Aorta (tissue), 5 donors: ENCODE results near the gene PLA2G2A. TPM values are rescaled to one million over a fixed set of nuclear protein-coding genes. Genes with fewer than 3 reads are reported as not detected.
A peak's percentile ranks its signal among the peaks of the same experiment; 100 is the strongest.
"Not testable (repeated sequence)": the region's sequence is repeated elsewhere in the genome, so short reads cannot be mapped to it uniquely, and the experiment has no call there.

Experiments
- ATAC-seq: fragments of 200-7000 bp; cut with Tn5 transposase; one replicate; pipeline ENCODE4 v1.9.1; 2022; ENCODE audit warnings: moderate library complexity; ENCODE audit not compliant: low FRiP score
- DNase-seq, 2 donors: peaks; one replicate each; pipeline ENCODE4 v3.0.0-alpha.2; 2020
- H3K27ac ChIP-seq, 2 donors: one replicate each; pipeline ENCODE4 v1.5.1; 2013; ENCODE audit warnings: low read length in 2 of 2, mild to moderate bottlenecking in 2 of 2, moderate library complexity in 2 of 2, control low read depth in 1 of 2, inconsistent platforms in 1 of 2, low read depth in 1 of 2
- H3K27me3 ChIP-seq, 2 donors: one replicate each; pipeline ENCODE4 v1.6.1; 2013; ENCODE audit warnings: control low read depth in 1 of 2, low read length in 1 of 2, mild to moderate bottlenecking in 1 of 2, moderate library complexity in 1 of 2; ENCODE audit not compliant: insufficient read depth in 2 of 2, control insufficient read depth in 1 of 2
- H3K36me3 ChIP-seq, 2 donors: one replicate each; pipeline ENCODE4 v1.6.1; 2013; ENCODE audit warnings: control low read depth in 1 of 2, low read length in 1 of 2, mild to moderate bottlenecking in 1 of 2; ENCODE audit not compliant: insufficient read depth in 2 of 2, control insufficient read depth in 1 of 2
- H3K4me1 ChIP-seq, 2 donors: one replicate each; pipeline ENCODE4 v1.6.1; 2013; ENCODE audit warnings: low read length in 2 of 2, control low read depth in 1 of 2, mild to moderate bottlenecking in 1 of 2, moderate library complexity in 1 of 2; ENCODE audit not compliant: insufficient read depth in 2 of 2, control insufficient read depth in 1 of 2
- H3K4me3 ChIP-seq, 2 donors: one replicate each; pipeline ENCODE4 v1.5.1; 2013; ENCODE audit warnings: low read length in 2 of 2, control low read depth in 1 of 2, mild to moderate bottlenecking in 1 of 2
- H3K9me3 ChIP-seq: one replicate; pipeline ENCODE4 v1.6.1; 2013; ENCODE audit warnings: mild to moderate bottlenecking, low read length; ENCODE audit not compliant: control insufficient read depth
- WGBS, 2 donors: extraction: QIAGEN DNeasy Blood & Tissue Kit; methylation state at CpG; one replicate each; pipeline ENCODE4 v1.1.7; 2013; 5-methylcytosine and 5-hydroxymethylcytosine counted together
- intact Hi-C, 2 donors: fragments of 100-400 bp; cut with DNase I; formaldehyde crosslinking; loops; one replicate each; pipeline versions ENCODE4 v1.14.2 to v1.15.0; 2022
- long read RNA-seq, 2 donors: library from polyadenylated mRNA; unstranded; transcript quantifications; one replicate each; pipeline ENCODE4 v2.0.0, GENCODE V29; 2020 to 2021
- polyA plus RNA-seq, 2 donors: library from polyadenylated mRNA; stranded (reverse); fragments of 200-250 nt; gene quantifications; one replicate each; pipeline ENCODE4 v1.2.3, GENCODE V29; 2013
- total RNA-seq, 2 donors: library from RNA; stranded (reverse); fragmentation: NEBNext Ultra II Directional; extraction: Animal tissue kit (Norgen Biotek cat#: 25700); gene quantifications; one replicate each; pipeline ENCODE4 v1.2.1, GENCODE V29; 2021
- donor health status: healthy with polysubstance abuse.
- donor health status: Bipolar disorder and iron deficiency.
- donor health status: DM: no; HTN: no; CAD: no.
- donor health status: DM: no; HTN: no; CAD: no.
- donor health status: DM: yes; HTN: yes; CAD: no.

PLA2G2A gene
- total RNA-seq (1,000 to 10,000 TPM in 1 of 2 donors, 100 to 1,000 TPM in 1; 901 to 2,513 TPM), polyA plus RNA-seq (10 to 100 TPM; 11.2 to 26.9 TPM)
- long read RNA-seq, donor 1, transcript PLA2G2A-202 (5 exons, 974 nt) = major isoform, 46 of 86 reads
- long read RNA-seq, donor 1, partial matches to known transcripts = 35 of 86 reads
- long read RNA-seq, donor 1, other reads (novel, unspliced or antisense) = 4 of 86 reads
- long read RNA-seq, donor 2, transcript PLA2G2A-202 (5 exons, 974 nt) = major isoform, 221 of 334 reads
- long read RNA-seq, donor 2, partial matches to known transcripts = 101 of 334 reads
- long read RNA-seq, donor 2, other reads (novel, unspliced or antisense) = 8 of 334 reads

- ATAC-seq = peak; percentile 61
- H3K4me3 ChIP-seq = no peak within 1 kb of the TSS
- DNase-seq = peak in 1 of 2 donors; percentile 57
- no peaks in the 10 kb centered on the region for H3K9me3 ChIP-seq
- no peaks in the 10 kb centered on the region for H3K4me1 ChIP-seq
- no peaks in the 10 kb centered on the region for H3K36me3 ChIP-seq
- WGBS, 2 donors = 73 to 75% methylated on average over 8 of the region's 8 CpGs
- H3K27ac ChIP-seq = no peak within 1 kb of the TSS
- intact Hi-C loops = no loop called here
- H3K27me3 ChIP-seq = no peaks in the 10 kb centered on the region
These were observed at the start of gene PLA2G2A for GRCh38 chr1:19979494-19979977. Gene PLA2G2A, minus strand, starts transcription at chr1:19979618. Its CDS starts 845 bp downstream, at chr1:19978773.

DNA sequence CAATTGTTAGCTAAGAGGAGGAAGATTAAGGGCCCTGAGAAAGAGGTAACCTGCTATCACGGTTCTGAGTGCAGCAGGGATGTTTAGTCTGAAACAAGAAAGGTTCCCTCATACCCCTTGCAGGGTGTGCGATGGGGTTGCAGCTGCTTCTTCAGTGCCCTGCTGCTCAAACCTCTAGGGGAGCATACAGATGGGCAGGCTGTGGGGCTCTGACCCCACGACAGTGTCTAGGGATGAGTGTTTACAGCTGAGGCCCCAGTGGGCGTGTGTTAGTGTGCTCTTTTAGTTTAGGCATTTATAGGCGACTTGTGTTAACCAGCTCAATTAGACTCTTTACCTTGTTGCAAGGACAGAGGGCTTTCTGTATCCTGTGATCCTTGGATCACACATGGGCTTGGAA, 49.3 kb upstream of the PLA2G2A start:
- Histone ChIP-seq H3K4me3 (no peak overlapping the region), H3K9me3 (no peaks in the 10 kb centered on the region), H3K27me3 (no peaks in the 10 kb centered on the region), H3K36me3 (no peaks in the 10 kb centered on the region), H3K4me1 (no peaks in the 10 kb centered on the region), H3K27ac (no peak overlapping the region)
- no peak for ATAC-seq
- intact Hi-C loops = no loop called here
- DNase-seq = no peak
- WGBS, 2 donors = 63% methylated on average over 5 of the region's 5 CpGs

- no peaks in the 10 kb centered on the region for H3K27me3 ChIP-seq
- H3K27ac ChIP-seq = no peak overlapping the region
- intact Hi-C loops = no loop called here
- no peak for ATAC-seq
- peaks cover 3% of the 10 kb centered on the region for H3K9me3 ChIP-seq
- H3K36me3 ChIP-seq = no peaks in the 10 kb centered on the region
- 45 to 50% methylated on average over 5 of the region's 5 CpGs for WGBS, 2 donors
- no peaks in the 10 kb centered on the region for H3K4me1 ChIP-seq
- no peak overlapping the region for H3K4me3 ChIP-seq
- DNase-seq = no peak
These were observed 48.7 kb upstream of the PLA2G2A start for GRCh38 chr1:20028125-20028524.

GRCh38 chr1:20017741-20018140, 38.3 kb upstream of the PLA2G2A start:
- Histone ChIP-seq H3K4me3 (no peak overlapping the region), H3K27me3 (no peaks in the 10 kb centered on the region), H3K9me3 (peaks cover 2% of the 10 kb centered on the region), H3K36me3 (no peaks in the 10 kb centered on the region), H3K4me1 (no peaks in the 10 kb centered on the region), H3K27ac (no peak overlapping the region)
- intact Hi-C loops = no loop called here
- no peak for DNase-seq
- no peak for ATAC-seq
- WGBS, 2 donors = 86 to 100% methylated on average over 1 of the region's 1 CpG

GRCh38 chr1:20014153-20014552, 34.7 kb upstream of the PLA2G2A start:
- Histone ChIP-seq H3K36me3 (no peaks in the 10 kb centered on the region), H3K9me3 (peaks cover 2% of the 10 kb centered on the region), H3K27ac (no peak overlapping the region), H3K27me3 (no peaks in the 10 kb centered on the region), H3K4me1 (no peaks in the 10 kb centered on the region), H3K4me3 (no peak overlapping the region)
- 89 to 90% methylated on average over 2 of the region's 2 CpGs for WGBS, 2 donors
- DNase-seq = no peak
- ATAC-seq = no peak
- intact Hi-C loops = no loop called here

GRCh38 chr1:20010016-20010415, 30.6 kb upstream of the PLA2G2A start:
- no peak overlapping the region for H3K27ac ChIP-seq
- no peak for ATAC-seq
- 87 to 92% methylated on average over 1 of the region's 1 CpG for WGBS, 2 donors
- no peaks in the 10 kb centered on the region for H3K36me3 ChIP-seq
- intact Hi-C loops = no loop called here
- no peak overlapping the region for H3K4me3 ChIP-seq
- H3K9me3 ChIP-seq = peaks cover 5% of the 10 kb centered on the region
- no peaks in the 10 kb centered on the region for H3K4me1 ChIP-seq
- DNase-seq = no peak
- H3K27me3 ChIP-seq = no peaks in the 10 kb centered on the region

- Histone ChIP-seq H3K36me3 (no peaks in the 10 kb centered on the region), H3K4me3 (no peak overlapping the region), H3K27ac (no peak overlapping the region), H3K4me1 (no peaks in the 10 kb centered on the region), H3K9me3 (peaks cover 5% of the 10 kb centered on the region), H3K27me3 (no peaks in the 10 kb centered on the region)
- ATAC-seq (no peak), DNase-seq (no peak)
- intact Hi-C loops = no loop called here
- 61 to 73% methylated on average over 1 of the region's 1 CpG for WGBS, 2 donors
These were observed 29.8 kb upstream of the PLA2G2A start for GRCh38 chr1:20009212-20009611.

DNA sequence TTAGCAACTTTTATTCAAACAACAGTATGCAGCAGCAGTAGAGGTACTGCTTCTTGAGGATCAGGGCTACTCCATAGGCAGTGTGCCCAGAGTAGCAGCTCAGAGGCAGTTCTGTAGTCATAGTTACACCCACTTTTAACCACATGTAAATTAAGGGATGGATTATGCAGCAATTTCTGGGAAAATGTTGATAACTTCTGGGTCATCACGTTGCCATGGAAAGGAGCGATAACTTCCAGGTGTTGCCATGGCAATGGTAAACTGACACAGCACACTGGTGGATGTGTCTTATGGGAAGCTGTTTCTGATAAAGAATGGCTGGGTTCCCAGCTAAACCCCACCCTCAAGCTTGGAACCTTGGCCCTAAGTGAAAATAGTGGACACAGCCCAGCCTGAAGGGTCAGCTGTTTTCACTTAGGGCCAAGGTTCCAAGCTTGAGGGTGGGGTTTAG, 29.0 kb upstream of the PLA2G2A start:
- Histone ChIP-seq H3K4me1 (no peaks in the 10 kb centered on the region), H3K27ac (no peak overlapping the region), H3K27me3 (no peaks in the 10 kb centered on the region), H3K36me3 (no peaks in the 10 kb centered on the region), H3K4me3 (no peak overlapping the region), H3K9me3 (peaks cover 3% of the 10 kb centered on the region)
- 38 to 43% methylated on average over 2 of the region's 2 CpGs for WGBS, 2 donors
- peak in 1 of 2 donors; percentile 60 for DNase-seq
- intact Hi-C loops = no loop called here
- ATAC-seq = peak; percentile 93

GRCh38 chr1:19998823-19999222, 19.4 kb upstream of the PLA2G2A start:
- ATAC-seq, H3K27ac ChIP-seq, H3K9me3 ChIP-seq, H3K36me3 ChIP-seq, intact Hi-C loops, H3K4me3 ChIP-seq, H3K27me3 ChIP-seq, DNase-seq, H3K4me1 ChIP-seq: not testable (repeated sequence)
- 47 to 55% methylated on average over 3 of the region's 3 CpGs for WGBS, 2 donors
